Embryonic facial prominence (tissue), 1 donor: ENCODE data around the gene MAPKBP1.
"Not testable (repeated sequence)": the region's sequence is repeated elsewhere in the genome, so short reads cannot be mapped to it uniquely, and the experiment has no call there.

ENCODE experiments used
- DNase-seq: peaks from one replicate; pipeline ENCODE4 v3.0.0-alpha.2; 2016; ENCODE audit errors: extremely low spot score

MAPKBP1 gene, protein sequence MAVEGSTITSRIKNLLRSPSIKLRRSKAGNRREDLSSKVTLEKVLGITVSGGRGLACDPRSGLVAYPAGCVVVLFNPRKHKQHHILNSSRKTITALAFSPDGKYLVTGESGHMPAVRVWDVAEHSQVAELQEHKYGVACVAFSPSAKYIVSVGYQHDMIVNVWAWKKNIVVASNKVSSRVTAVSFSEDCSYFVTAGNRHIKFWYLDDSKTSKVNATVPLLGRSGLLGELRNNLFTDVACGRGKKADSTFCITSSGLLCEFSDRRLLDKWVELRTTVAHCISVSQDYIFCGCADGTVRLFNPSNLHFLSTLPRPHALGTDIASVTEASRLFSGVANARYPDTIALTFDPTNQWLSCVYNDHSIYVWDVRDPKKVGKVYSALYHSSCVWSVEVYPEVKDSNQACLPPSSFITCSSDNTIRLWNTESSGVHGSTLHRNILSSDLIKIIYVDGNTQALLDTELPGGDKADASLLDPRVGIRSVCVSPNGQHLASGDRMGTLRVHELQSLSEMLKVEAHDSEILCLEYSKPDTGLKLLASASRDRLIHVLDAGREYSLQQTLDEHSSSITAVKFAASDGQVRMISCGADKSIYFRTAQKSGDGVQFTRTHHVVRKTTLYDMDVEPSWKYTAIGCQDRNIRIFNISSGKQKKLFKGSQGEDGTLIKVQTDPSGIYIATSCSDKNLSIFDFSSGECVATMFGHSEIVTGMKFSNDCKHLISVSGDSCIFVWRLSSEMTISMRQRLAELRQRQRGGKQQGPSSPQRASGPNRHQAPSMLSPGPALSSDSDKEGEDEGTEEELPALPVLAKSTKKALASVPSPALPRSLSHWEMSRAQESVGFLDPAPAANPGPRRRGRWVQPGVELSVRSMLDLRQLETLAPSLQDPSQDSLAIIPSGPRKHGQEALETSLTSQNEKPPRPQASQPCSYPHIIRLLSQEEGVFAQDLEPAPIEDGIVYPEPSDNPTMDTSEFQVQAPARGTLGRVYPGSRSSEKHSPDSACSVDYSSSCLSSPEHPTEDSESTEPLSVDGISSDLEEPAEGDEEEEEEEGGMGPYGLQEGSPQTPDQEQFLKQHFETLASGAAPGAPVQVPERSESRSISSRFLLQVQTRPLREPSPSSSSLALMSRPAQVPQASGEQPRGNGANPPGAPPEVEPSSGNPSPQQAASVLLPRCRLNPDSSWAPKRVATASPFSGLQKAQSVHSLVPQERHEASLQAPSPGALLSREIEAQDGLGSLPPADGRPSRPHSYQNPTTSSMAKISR (N-terminal part only)

GRCh38 chr15:41774062-41774881, at the start of gene MAPKBP1:
Gene MAPKBP1, plus strand, starts transcription at chr15:41774484. Its CDS starts 792 bp downstream, at chr15:41775276.
- DNase-seq, result peak; percentile 89

DNA sequence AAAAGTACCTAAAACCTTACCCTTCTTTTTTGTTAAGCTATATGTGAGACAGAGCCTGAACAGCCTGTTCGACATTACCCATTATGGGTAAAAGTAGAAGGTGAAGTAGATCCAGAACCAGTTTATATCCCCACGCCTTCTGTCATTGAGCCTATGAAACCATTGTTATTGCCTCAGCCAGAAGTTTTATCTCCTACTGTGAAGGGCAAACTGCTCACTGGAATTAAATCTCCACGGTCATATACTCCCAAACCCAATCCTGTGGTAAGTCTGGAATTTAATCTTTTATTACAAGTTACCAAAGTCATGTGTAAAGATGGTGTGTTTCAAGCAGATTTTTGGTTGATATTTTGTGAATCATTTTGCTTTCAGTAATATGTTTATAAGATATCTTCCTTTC, 47.1 kb upstream of the MAPKBP1 start:
- no peak for DNase-seq

DNA sequence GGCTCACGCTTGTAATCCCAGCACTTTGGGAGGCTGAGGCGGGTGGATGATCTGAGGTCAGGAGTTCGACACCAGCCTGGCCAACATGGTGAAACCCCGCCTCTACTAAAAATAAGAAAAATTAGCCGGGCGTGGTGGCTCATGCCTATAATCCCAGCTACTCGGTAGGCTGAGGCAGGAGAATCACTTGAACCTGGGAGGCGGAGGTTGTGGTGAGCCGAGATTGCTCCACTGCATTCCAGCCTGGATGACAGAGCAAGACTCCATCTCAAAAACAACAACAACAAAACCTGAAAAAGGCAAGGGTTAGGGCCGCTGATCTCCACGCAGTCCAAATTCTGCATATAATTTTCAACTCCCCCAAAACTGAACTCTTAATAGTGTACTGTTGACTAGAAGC, 46.2 kb upstream of the MAPKBP1 start:
- DNase-seq, result not testable (repeated sequence)

DNA sequence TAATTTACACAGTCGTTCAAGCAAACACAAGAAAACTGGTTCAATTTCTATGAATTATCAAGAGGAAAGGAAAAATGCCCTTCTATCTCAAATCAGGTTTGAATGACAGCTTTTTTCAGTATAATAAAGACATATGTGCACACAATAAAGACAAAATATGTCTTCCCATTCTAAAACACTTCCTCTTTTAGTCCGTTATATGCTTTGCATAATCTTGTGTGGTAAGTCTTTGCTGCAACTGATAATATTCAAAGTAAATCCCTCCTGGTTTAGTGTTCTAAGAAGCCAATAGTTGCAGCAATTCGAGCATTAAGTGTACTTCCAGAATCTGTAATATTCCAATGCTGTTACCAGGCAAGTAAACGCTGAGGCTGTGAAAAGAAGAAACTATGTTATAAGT, 43.7 kb upstream of the MAPKBP1 start:
- DNase-seq, result no peak

- no peak for DNase-seq
Observed at GRCh38 chr15:41732483-41732882, 41.8 kb upstream of the MAPKBP1 start.

GRCh38 chr15:41734079-41734478, 40.2 kb upstream of the MAPKBP1 start:
- no peak for DNase-seq

GRCh38 chr15:41735046-41735445, 39.2 kb upstream of the MAPKBP1 start:
- DNase-seq, result no peak

- not testable (repeated sequence) for DNase-seq
Observed at GRCh38 chr15:41735492-41735891, 38.8 kb upstream of the MAPKBP1 start.

- DNase-seq, result no peak
Observed at GRCh38 chr15:41746802-41747201, 27.5 kb upstream of the MAPKBP1 start.

DNA sequence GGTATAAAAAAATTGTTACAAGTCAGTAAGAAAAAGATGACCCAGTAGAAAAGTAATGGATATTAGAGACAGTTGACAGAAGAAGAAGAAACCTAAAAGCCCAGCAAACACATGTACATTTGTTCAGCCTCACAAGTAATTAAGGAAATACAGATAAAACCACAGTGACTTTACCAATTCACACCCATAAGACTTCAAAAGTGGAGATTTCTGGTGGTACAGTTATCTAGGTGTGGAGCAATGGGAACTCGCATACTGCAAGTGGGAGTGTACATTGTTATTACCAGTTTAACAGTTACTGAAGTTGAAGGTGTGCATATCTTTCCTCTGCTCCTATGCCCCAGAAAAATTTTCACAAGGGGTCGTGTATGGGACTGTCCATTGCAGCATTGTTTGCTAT, 18.1 kb upstream of the MAPKBP1 start:
- DNase-seq, result no peak

- no peak for DNase-seq
Observed at GRCh38 chr15:41772720-41773331, 1.5 kb upstream of the MAPKBP1 start.

DNA sequence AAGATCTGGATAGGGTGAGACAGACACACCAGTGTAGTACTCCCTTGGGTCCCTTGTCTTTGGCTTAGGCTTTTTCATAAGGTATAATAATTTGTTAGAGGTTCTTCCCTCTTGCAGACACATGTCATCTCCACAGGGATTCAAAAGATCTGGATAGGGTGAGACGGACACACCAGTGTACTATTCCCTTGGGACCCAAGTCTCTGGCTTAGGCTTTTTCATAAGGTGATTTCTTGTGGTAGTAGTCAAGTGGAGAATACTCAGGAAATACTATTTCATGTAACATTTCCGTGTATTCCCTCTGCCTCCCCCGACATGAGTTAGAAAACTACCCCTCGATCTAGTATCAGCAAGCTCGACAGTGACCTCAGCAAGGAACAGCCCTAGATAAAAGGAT, 954 bp upstream of the MAPKBP1 start:
- DNase-seq, result no peak

GRCh38 chr15:41773729-41774061, 589 bp upstream of the MAPKBP1 start:
- DNase-seq, result no peak

DNA sequence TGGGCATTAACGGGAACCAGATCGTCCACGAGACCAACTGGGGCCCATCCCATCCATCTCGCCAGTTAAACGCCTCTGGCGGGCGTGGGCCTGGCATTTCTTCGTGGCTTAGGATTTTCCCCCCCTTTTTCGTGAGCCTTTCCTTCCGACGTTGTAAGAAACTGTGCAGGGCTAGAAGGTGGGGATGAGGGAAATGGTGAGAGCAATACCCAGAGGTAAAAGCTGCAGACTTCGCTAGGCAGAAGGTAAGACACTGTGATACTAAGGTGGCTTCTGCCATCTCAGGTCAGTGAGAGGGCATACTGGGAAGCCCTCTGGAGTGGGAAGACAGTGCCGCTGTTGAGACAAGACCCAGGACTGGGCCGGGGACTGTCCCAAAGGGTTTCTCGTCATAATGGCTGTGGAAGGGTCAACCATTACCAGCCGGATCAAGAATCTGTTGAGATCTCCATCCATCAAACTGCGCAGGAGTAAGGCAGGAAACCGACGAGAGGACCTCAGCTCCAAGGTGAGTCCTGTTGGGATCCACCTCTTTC, 666 bp downstream of the MAPKBP1 start:
- DNase-seq, result no peak

DNA sequence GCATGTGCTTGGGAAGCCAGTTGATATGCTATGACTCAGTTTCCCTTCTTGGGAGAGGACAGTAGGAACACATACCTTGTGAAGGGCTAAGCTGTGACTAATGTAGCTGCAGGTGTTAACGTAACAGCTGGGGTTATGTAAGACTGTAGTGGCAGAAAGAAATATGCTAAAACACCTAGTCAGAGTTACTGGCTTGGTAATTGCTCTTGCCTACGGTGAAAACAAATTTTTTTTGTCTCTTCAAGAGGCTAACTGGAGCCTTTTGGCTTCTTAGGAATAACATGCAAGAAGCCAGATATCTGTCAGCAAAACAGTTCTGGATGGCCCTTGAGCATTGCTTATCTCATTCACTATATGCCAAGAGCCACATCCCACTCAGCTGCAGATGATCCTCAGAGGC, 1.4 kb downstream of the MAPKBP1 start:
- no peak for DNase-seq

DNA sequence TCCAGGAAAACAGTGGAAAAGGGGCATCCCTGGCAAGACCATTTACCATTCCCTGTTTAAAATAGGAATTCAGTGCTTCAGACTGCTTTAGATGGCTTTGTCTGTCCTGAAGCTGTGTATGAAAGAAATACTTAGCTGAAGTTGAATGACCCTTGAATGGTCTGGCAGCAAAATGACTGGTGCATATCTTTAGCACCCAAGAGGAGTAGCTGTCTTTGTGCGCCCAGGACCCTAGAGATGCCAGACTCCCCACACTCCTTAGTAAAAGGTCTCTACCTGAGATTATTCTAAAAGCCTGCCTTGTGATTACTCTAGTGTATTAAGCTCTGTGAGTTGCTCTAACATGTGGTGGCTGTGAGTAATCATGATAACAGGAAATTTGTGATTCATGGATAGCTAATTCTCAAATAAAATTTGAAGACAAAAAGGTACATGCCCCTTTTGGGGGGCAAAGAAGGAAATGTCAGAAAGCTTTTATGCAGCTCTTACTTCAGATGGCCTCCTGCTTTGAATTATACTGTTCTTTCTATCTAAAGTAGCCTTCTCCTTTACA, 3.2 kb downstream of the MAPKBP1 start:
- DNase-seq, result no peak

GRCh38 chr15:41778521-41778920, 4.2 kb downstream of the MAPKBP1 start:
- no peak for DNase-seq

DNA sequence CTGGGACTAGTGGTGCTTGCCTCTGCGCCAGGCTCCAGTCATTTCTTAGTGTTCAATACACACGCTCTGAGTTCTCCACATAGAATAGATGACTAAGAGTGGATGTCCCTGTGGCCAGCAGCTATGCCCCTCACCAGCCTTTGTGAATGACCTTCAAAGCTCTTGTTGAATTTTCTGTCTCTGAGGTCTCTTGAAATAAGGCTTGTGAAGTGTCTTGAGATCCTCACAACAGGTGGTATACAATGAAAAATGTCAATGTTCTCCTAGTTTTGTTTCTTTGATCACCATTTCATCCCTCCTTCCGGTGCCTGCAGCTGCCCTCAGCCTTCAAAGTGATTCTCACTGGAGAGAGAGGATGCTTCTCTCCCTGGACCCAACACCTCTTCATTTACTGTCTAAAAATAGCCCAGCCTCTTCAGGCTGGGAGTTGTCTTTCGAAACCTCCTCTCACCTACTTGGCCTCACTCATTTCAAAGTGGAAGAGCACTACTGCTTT, 5.4 kb downstream of the MAPKBP1 start:
- no peak for DNase-seq

DNA sequence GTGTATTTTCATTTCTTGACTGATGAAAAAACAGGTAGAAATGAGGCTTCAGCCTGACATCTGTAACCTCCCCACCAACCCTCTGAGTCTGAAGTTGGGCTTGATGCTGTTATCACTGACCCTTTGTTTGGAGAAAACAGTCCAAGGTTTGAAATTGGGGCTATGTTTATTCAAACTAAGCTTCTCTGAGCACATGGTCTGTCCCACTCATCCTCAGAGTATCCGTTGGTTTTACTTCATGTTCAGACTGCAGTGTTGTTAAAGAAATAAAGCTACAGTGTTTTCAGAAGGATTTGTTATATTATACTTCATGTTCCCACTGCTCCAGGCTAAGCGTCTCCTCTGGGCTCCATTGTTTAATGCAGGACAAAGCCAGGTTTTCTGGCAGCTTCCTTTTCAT, 6.0 kb downstream of the MAPKBP1 start:
- DNase-seq, result no peak

GRCh38 chr15:41780727-41781126, 6.4 kb downstream of the MAPKBP1 start:
- no peak for DNase-seq
